Kidney tubule cell (primary cell): ENCODE measurements around the gene ANXA2R.

Experiments used
- DNase-seq: peaks from one replicate; pipeline ENCODE4 v3.0.0-alpha.2; 2018; ENCODE audit warnings: low spot score

Gene ANXA2R

DNA sequence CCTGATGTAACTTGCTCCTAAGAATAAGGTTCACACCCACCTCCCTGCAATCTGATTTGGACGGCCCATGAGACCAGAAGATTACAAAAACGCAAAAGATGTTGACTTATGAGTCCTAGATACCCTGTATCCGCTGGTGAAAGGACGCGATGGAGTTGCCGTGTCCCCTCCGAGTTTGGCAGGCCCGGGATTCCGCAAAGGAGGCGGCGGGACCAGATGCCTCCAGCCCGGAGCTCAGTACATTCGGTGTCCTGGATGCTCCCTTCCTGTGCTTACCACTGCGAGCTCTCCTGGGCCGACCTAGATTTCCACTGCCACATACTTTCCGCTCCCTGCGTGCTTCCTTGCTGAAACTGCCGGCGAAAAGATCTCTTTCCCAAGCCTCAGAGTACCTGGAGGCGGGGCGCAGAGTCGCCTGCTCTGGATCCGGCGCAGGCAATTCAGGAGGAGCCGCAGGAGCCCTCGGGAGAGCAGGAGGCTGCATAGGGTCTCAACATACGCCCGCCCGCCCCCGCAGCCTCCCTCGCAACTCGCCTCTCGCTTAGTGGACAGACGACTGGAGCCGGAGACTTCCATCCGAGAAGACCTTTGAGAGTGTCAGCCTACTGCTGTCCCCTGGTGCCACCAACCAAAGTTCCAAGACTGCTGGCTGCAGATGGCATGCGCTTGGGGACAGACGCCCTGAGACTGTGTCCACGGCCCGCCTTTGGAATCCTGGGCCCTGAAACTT, 39.8 kb downstream of the ANXA2R start:
- DNase-seq, result peak; percentile 52

GRCh38 chr5:42995360-42995751, 44.8 kb downstream of the ANXA2R start:
- DNase-seq, result no peak

DNA sequence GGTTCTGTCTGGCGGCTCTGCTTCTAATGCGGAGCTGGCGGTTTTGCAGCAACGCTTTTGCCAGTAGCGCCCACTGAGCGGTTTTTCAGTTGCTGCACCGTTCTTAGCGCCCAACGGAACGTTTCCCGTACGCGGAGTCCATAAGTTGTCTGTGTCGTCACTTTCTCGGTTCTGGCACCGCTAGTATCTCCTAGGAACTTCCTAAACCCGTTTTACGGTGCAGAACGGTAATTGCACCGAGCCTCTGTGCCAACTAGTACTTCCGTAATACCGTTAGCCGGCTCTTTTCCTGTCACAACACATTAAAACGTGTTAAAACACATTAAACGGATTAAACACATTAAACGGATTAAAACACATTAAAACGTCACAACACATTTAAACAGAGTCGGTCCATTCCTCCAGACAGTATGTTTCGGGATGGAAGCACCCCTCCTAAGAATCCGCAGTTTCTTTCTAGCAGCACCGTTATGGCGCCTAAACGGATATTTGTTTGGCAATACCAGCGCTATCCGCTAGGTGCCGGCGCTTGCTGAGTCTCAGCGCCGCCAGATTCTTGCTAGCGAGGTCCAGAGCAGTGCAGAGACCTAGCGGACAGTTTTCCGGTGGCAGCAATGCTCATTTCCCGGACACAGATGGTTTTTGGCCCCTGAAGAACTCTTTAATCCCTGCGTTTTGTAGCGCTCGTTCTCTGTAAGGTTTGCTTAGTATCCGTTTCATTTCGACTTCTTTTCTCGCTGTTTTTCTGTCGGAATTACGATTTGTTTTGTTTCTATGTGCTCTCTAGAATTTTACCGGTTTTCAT, 45.4 kb downstream of the ANXA2R start:
- peak; percentile 87 for DNase-seq

GRCh38 chr5:42994246-42994554, 45.9 kb downstream of the ANXA2R start:
- DNase-seq, result no peak

GRCh38 chr5:42993516-42994245, 46.4 kb downstream of the ANXA2R start:
- peak; percentile 38 for DNase-seq

GRCh38 chr5:42992088-42992879, 47.8 kb downstream of the ANXA2R start:
- peak; percentile 77 for DNase-seq

DNA sequence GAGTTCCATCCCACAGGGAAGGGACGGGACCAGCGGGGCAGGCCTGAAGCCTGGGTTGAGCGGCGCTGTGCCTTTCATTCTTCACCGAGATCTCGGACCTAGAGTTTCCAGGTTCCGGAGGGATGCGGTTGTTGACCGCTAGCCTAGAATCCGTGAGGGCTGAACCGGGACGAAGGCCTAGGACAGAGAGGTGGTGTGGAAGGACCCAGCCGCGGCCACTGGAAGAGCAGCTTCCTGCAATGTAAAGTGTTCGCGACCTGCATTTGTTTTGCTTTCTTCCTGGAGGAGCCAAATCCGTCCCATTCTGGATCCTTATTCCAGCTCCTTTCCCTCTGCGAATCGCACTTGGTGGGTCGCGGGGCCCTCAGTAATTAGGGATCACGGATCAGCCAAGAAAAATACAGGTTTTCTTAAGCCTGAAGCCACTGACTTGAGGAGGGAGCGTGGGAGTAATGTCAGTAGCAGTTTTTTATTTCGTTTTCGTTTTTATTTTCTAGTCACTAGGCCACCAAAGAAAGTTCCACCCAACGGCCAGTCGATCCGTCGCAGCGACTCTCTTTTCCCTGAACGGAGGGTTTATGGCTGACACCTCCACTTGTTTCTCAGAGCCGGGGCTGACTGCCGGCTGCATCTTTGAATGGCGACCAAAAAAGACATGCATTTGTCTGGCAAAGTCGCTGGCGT, 48.6 kb downstream of the ANXA2R start:
- no peak for DNase-seq

DNA sequence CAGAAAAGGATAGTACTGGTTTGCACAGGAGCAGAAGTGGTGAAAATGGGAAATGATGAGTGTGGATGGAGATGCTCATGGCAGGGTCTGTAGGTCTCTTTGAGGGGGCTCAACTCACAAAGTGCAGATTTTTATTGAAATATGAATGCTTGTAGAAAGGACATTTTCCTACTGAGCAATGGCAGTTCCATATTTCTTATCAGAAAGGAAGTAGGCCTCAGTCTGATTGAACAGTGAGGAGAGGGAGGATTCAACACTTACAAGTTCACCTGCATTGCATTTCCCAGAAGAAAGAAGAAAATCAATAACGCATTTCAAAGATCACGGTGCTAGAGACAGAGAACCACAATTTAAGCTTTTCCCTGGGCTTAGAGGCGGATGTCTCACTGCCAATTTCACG, 49.2 kb downstream of the ANXA2R start:
- no peak for DNase-seq
